ENCODE results near the gene NXF2.
"Not testable (repeated sequence)": the region's sequence is repeated elsewhere in the genome, so short reads cannot be mapped to it uniquely, and the experiment has no call there.

The NXF2 gene

GRCh38 chrX:102246893-102247292, at the start of gene NXF2:
TSS of gene NXF2 (plus strand) at chrX:102247167. CDS start at chrX:102307079, 59,912 bp downstream.
- H3K27ac ChIP-seq (ENCODE audit: low read length); H3K9me3 ChIP-seq (ENCODE audit: control insufficient read depth, low read depth, low read length); H3K9ac ChIP-seq (ENCODE audit: low read length); H3K4me1 ChIP-seq (ENCODE audit: control insufficient read depth, low read depth, low read length); H3K27me3 ChIP-seq (ENCODE audit: control insufficient read depth, insufficient read depth, low read length); H3K4me3 ChIP-seq (ENCODE audit: low read length); H3K36me3 ChIP-seq (ENCODE audit: control insufficient read depth, low read depth, low read length): not testable (repeated sequence)

GRCh38 chrX:102207940-102208339, 39.0 kb upstream of the NXF2 start:
- H3K4me1 ChIP-seq (ENCODE audit: control insufficient read depth, low read depth, low read length); H3K27me3 ChIP-seq (ENCODE audit: control insufficient read depth, insufficient read depth, low read length); H3K4me3 ChIP-seq (ENCODE audit: low read length); H3K9me3 ChIP-seq (ENCODE audit: control insufficient read depth, low read depth, low read length); H3K36me3 ChIP-seq (ENCODE audit: control insufficient read depth, low read depth, low read length); H3K9ac ChIP-seq (ENCODE audit: low read length); H3K27ac ChIP-seq (ENCODE audit: low read length): not testable (repeated sequence)

GRCh38 chrX:102214986-102215385, 32.0 kb upstream of the NXF2 start, which contains the start of gene TCP11X1:
TSS of gene TCP11X1 (plus strand) at chrX:102215301.
- not testable (repeated sequence) for H3K4me3 ChIP-seq (ENCODE audit: low read length); H3K27me3 ChIP-seq (ENCODE audit: control insufficient read depth, insufficient read depth, low read length); H3K4me1 ChIP-seq (ENCODE audit: control insufficient read depth, low read depth, low read length); H3K9me3 ChIP-seq (ENCODE audit: control insufficient read depth, low read depth, low read length); H3K36me3 ChIP-seq (ENCODE audit: control insufficient read depth, low read depth, low read length); H3K27ac ChIP-seq (ENCODE audit: low read length); H3K9ac ChIP-seq (ENCODE audit: low read length)

GRCh38 chrX:102216497-102216896, 30.5 kb upstream of the NXF2 start:
- not testable (repeated sequence) for H3K4me1 ChIP-seq (ENCODE audit: control insufficient read depth, low read depth, low read length); H3K9me3 ChIP-seq (ENCODE audit: control insufficient read depth, low read depth, low read length); H3K27me3 ChIP-seq (ENCODE audit: control insufficient read depth, insufficient read depth, low read length); H3K4me3 ChIP-seq (ENCODE audit: low read length); H3K27ac ChIP-seq (ENCODE audit: low read length); H3K9ac ChIP-seq (ENCODE audit: low read length); H3K36me3 ChIP-seq (ENCODE audit: control insufficient read depth, low read depth, low read length)

GRCh38 chrX:102235678-102236077, 11.3 kb upstream of the NXF2 start:
- not testable (repeated sequence) for H3K4me3 ChIP-seq (ENCODE audit: low read length); H3K36me3 ChIP-seq (ENCODE audit: control insufficient read depth, low read depth, low read length); H3K4me1 ChIP-seq (ENCODE audit: control insufficient read depth, low read depth, low read length); H3K27ac ChIP-seq (ENCODE audit: low read length); H3K9me3 ChIP-seq (ENCODE audit: control insufficient read depth, low read depth, low read length); H3K27me3 ChIP-seq (ENCODE audit: control insufficient read depth, insufficient read depth, low read length); H3K9ac ChIP-seq (ENCODE audit: low read length)

- not testable (repeated sequence) for H3K4me3 ChIP-seq (ENCODE audit: low read length); H3K4me1 ChIP-seq (ENCODE audit: control insufficient read depth, low read depth, low read length); H3K9me3 ChIP-seq (ENCODE audit: control insufficient read depth, low read depth, low read length); H3K36me3 ChIP-seq (ENCODE audit: control insufficient read depth, low read depth, low read length); H3K9ac ChIP-seq (ENCODE audit: low read length); H3K27me3 ChIP-seq (ENCODE audit: control insufficient read depth, insufficient read depth, low read length); H3K27ac ChIP-seq (ENCODE audit: low read length)
These were observed 6.7 kb upstream of the NXF2 start for GRCh38 chrX:102240265-102240664.

GRCh38 chrX:102272231-102272630, 25.3 kb downstream of the NXF2 start:
- H3K9me3 ChIP-seq (ENCODE audit: control insufficient read depth, low read depth, low read length); H3K9ac ChIP-seq (ENCODE audit: low read length); H3K27ac ChIP-seq (ENCODE audit: low read length); H3K4me3 ChIP-seq (ENCODE audit: low read length); H3K27me3 ChIP-seq (ENCODE audit: control insufficient read depth, insufficient read depth, low read length); H3K4me1 ChIP-seq (ENCODE audit: control insufficient read depth, low read depth, low read length); H3K36me3 ChIP-seq (ENCODE audit: control insufficient read depth, low read depth, low read length): not testable (repeated sequence)

GRCh38 chrX:102338162-102338561, 91.2 kb downstream of the NXF2 start:
- Histone ChIP-seq H3K4me1 (ENCODE audit: control insufficient read depth, low read depth, low read length) (no peaks in the 10 kb centered on the region), H3K27ac (ENCODE audit: low read length) (no peak overlapping the region)

GRCh38 chrX:102339312-102340298, 92.6 kb downstream of the NXF2 start:
- Histone ChIP-seq H3K27ac (ENCODE audit: low read length) (no peak overlapping the region), H3K36me3 (ENCODE audit: control insufficient read depth, low read depth, low read length) (no peaks in the 10 kb centered on the region), H3K4me3 (ENCODE audit: low read length) (no peak overlapping the region)

More at GRCh38 chrX:102338162-102338561, 91.2 kb downstream of the NXF2 start:
- no peaks in the 10 kb centered on the region for H3K27me3 ChIP-seq (ENCODE audit: control insufficient read depth, insufficient read depth, low read length)
- H3K9ac ChIP-seq (ENCODE audit: low read length): no peak overlapping the region
- peaks cover 18% of the 10 kb centered on the region for H3K9me3 ChIP-seq (ENCODE audit: control insufficient read depth, low read depth, low read length)
- H3K4me3 ChIP-seq (ENCODE audit: low read length): no peak overlapping the region
- no peaks in the 10 kb centered on the region for H3K36me3 ChIP-seq (ENCODE audit: control insufficient read depth, low read depth, low read length)

GRCh38 chrX:102341867-102342266, 94.9 kb downstream of the NXF2 start:
- H3K9me3 ChIP-seq (ENCODE audit: control insufficient read depth, low read depth, low read length): peaks cover 31% of the 10 kb centered on the region
- H3K4me1 ChIP-seq (ENCODE audit: control insufficient read depth, low read depth, low read length): no peaks in the 10 kb centered on the region
- no peak overlapping the region for H3K9ac ChIP-seq (ENCODE audit: low read length)
- H3K4me3 ChIP-seq (ENCODE audit: low read length): no peak overlapping the region
- no peak overlapping the region for H3K27ac ChIP-seq (ENCODE audit: low read length)
- H3K36me3 ChIP-seq (ENCODE audit: control insufficient read depth, low read depth, low read length): no peaks in the 10 kb centered on the region
- H3K27me3 ChIP-seq (ENCODE audit: control insufficient read depth, insufficient read depth, low read length): no peaks in the 10 kb centered on the region

More at GRCh38 chrX:102339312-102340298, 92.6 kb downstream of the NXF2 start:
- Histone ChIP-seq H3K9me3 (ENCODE audit: control insufficient read depth, low read depth, low read length) (peaks cover 23% of the 10 kb centered on the region), H3K9ac (ENCODE audit: low read length) (no peak overlapping the region), H3K27me3 (ENCODE audit: control insufficient read depth, insufficient read depth, low read length) (no peaks in the 10 kb centered on the region), H3K4me1 (ENCODE audit: control insufficient read depth, low read depth, low read length) (no peaks in the 10 kb centered on the region)

GRCh38 chrX:102345916-102346315, 98.9 kb downstream of the NXF2 start:
- Histone ChIP-seq H3K36me3 (ENCODE audit: control insufficient read depth, low read depth, low read length) (no peaks in the 10 kb centered on the region), H3K27me3 (ENCODE audit: control insufficient read depth, insufficient read depth, low read length) (no peaks in the 10 kb centered on the region), H3K4me1 (ENCODE audit: control insufficient read depth, low read depth, low read length) (no peaks in the 10 kb centered on the region)

More at GRCh38 chrX:102345916-102346315, 98.9 kb downstream of the NXF2 start:
- Histone ChIP-seq H3K4me3 (ENCODE audit: low read length) (no peak overlapping the region), H3K27ac (ENCODE audit: low read length) (no peak overlapping the region), H3K9ac (ENCODE audit: low read length) (no peak overlapping the region), H3K9me3 (ENCODE audit: control insufficient read depth, low read depth, low read length) (peaks cover 36% of the 10 kb centered on the region)
